Common myeloid progenitor, CD34-positive (primary cell): ENCODE results near the gene TOM1L2.
"Not testable (repeated sequence)": the region's sequence is repeated elsewhere in the genome, so short reads cannot be mapped to it uniquely, and the experiment has no call there.

Experiments
- CTCF ChIA-PET: fragments of 350-600 bp; sonication (Branson Sonifier 250); formaldehyde crosslinking; loops from one replicate; lab custom pipeline; 2021; ENCODE audit warnings: antibody characterized with exemption; lab: Charles Lee
- POLR2A ChIA-PET: fragments of 350-600 bp; sonication (Branson Sonifier 250); formaldehyde crosslinking; loops from one replicate; lab custom pipeline; 2021; ENCODE audit warnings: antibody characterized with exemption; lab: Charles Lee
- DNase-seq, 3 donors: peaks; one replicate each; pipeline versions ENCODE4 v3.0.0 to v3.0.0-alpha.2; 2013
- H3K27ac ChIP-seq, 2 experiments: 1 replicate in 1 of 2; 2 replicates in 1 of 2; pipeline ENCODE4 v1.7.0; 2013; ENCODE audit warnings: inconsistent platforms in 2 of 2, low read length in 2 of 2, mild to moderate bottlenecking in 2 of 2, low read depth in 1 of 2, moderate library complexity in 1 of 2; ENCODE audit not compliant: severe bottlenecking in 2 of 2, insufficient read depth in 1 of 2, poor library complexity in 1 of 2
- H3K27me3 ChIP-seq, 5 experiments: replicated peaks in 2 of 5; 1 replicate in 3 of 5; 2 replicates in 2 of 5; pipeline versions ENCODE4 v1.6.1 to v1.7.0; 2013; ENCODE audit warnings: low read length in 4 of 5, mild to moderate bottlenecking in 2 of 5, moderate library complexity in 2 of 5, inconsistent platforms in 1 of 5; ENCODE audit not compliant: insufficient read depth in 5 of 5, control insufficient read depth in 4 of 5
- H3K36me3 ChIP-seq, 4 experiments: 1 replicate in 2 of 4; 2 replicates in 2 of 4; pipeline versions ENCODE4 v1.6.1 to v1.7.0; 2013; ENCODE audit warnings: low read length in 3 of 4, control low read depth in 1 of 4, mild to moderate bottlenecking in 1 of 4; ENCODE audit not compliant: control insufficient read depth in 4 of 4, insufficient read depth in 4 of 4
- H3K4me1 ChIP-seq, 4 experiments: 1 replicate in 3 of 4; 2 replicates in 1 of 4; pipeline versions ENCODE4 v1.6.1 to v1.7.1; 2013; ENCODE audit warnings: low read length in 3 of 4, mild to moderate bottlenecking in 3 of 4, control low read depth in 1 of 4, inconsistent platforms in 1 of 4, moderate library complexity in 1 of 4; ENCODE audit not compliant: control insufficient read depth in 4 of 4, insufficient read depth in 4 of 4; ENCODE audit errors: control extremely low read depth in 1 of 4
- H3K4me3 ChIP-seq, 7 experiments: 1 replicate in 4 of 7; 2 replicates in 3 of 7; pipeline versions ENCODE4 v1.5.1 to v1.7.0; 2013; ENCODE audit warnings: mild to moderate bottlenecking in 7 of 7, low read length in 6 of 7, moderate library complexity in 6 of 7, inconsistent platforms in 2 of 7, low read depth in 2 of 7, control low read depth in 1 of 7; ENCODE audit not compliant: insufficient read depth in 4 of 7, control insufficient read depth in 1 of 7; ENCODE audit errors: extremely low read depth in 1 of 7
- H3K9me3 ChIP-seq, 5 experiments: 1 replicate in 4 of 5; 2 replicates in 1 of 5; pipeline versions ENCODE4 v1.6.1 to v1.7.1; 2013; ENCODE audit warnings: low read length in 4 of 5, mild to moderate bottlenecking in 2 of 5, inconsistent platforms in 1 of 5, low read depth in 1 of 5, moderate library complexity in 1 of 5; ENCODE audit not compliant: control insufficient read depth in 4 of 5, insufficient read depth in 2 of 5; ENCODE audit errors: control extremely low read depth in 1 of 5
- WGBS: methylation state at CpG from one replicate; pipeline ENCODE4 v1.1.5; 2013; ENCODE audit not compliant: insufficient coverage; 5-methylcytosine and 5-hydroxymethylcytosine counted together

The TOM1L2 gene

GRCh38 chr17:17912336-17912735 is 59.9 kb downstream of the TOM1L2 start:
- H3K36me3 ChIP-seq, H3K27me3 ChIP-seq, DNase-seq, POLR2A ChIA-PET, H3K27ac ChIP-seq, H3K9me3 ChIP-seq, CTCF ChIA-PET, H3K4me3 ChIP-seq: not testable (repeated sequence)
- H3K4me1 ChIP-seq, result peaks cover 0 to 10% (median 5%) of the 10 kb centered on the region in 4 experiments
- no CpG with 5 or more reads among the region's 27 CpGs for WGBS

GRCh38 chr17:17911001-17911613 is 61.1 kb downstream of the TOM1L2 start:
- H3K36me3 ChIP-seq, result peaks cover 0 to 7% (median 0%) of the 10 kb centered on the region in 4 experiments
- H3K27ac ChIP-seq, result no peak overlapping the region
- 98% methylated on average over 9 of the region's 10 CpGs for WGBS
- CTCF ChIA-PET, result interaction anchor here (1.0 to 2.4 kb wide), 2 partner anchors 8 to 20 kb away, joined by 4 to 8 read pairs; no protein-coding TSS in a partner anchor
- DNase-seq, result no peak
- H3K9me3 ChIP-seq, result no peaks in the 10 kb centered on the region
- POLR2A ChIA-PET, result no interaction called here
- no peak overlapping the region for H3K4me3 ChIP-seq
- peaks cover 0 to 10% (median 5%) of the 10 kb centered on the region in 4 experiments for H3K4me1 ChIP-seq
- no peaks in the 10 kb centered on the region for H3K27me3 ChIP-seq

GRCh38 chr17:17910060-17910459 is 62.1 kb downstream of the TOM1L2 start:
- ChIA-PET CTCF (interaction anchor here (1.0 to 2.4 kb wide), 3 partner anchors 9 to 61 kb away, joined by 3 to 8 read pairs (median 3); no protein-coding TSS in a partner anchor), POLR2A (no interaction called here)
- WGBS, result 67% methylated on average over 1 of the region's 4 CpGs
- no peak overlapping the region for H3K27ac ChIP-seq
- H3K36me3 ChIP-seq, result peaks cover 0 to 9% (median under 1%) of the 10 kb centered on the region in 4 experiments
- H3K9me3 ChIP-seq, result no peaks in the 10 kb centered on the region
- DNase-seq, result no peak
- peaks cover 0 to 10% (median 5%) of the 10 kb centered on the region in 4 experiments for H3K4me1 ChIP-seq
- H3K4me3 ChIP-seq, result no peak overlapping the region
- no peaks in the 10 kb centered on the region for H3K27me3 ChIP-seq

GRCh38 chr17:17909078-17909477 is 63.1 kb downstream of the TOM1L2 start:
- ChIA-PET CTCF (interaction anchor here (1.1 to 2.4 kb wide), 5 partner anchors 10 to 12 kb away, joined by 3 to 8 read pairs (median 3); no protein-coding TSS in a partner anchor), POLR2A (no interaction called here)
- Histone ChIP-seq H3K27me3 (no peaks in the 10 kb centered on the region), H3K4me1 (peaks cover 0 to 5% (median 3%) of the 10 kb centered on the region in 4 experiments), H3K9me3 (no peaks in the 10 kb centered on the region), H3K4me3 (no peak overlapping the region), H3K27ac (no peak overlapping the region), H3K36me3 (peaks cover 0 to 11% (median 3%) of the 10 kb centered on the region in 4 experiments)
- no peak for DNase-seq
- WGBS, result no CpG with 5 or more reads among the region's 5 CpGs

- Histone ChIP-seq H3K27me3 (no peaks in the 10 kb centered on the region), H3K4me3 (no peak overlapping the region), H3K27ac (no peak overlapping the region), H3K36me3 (peaks cover 0 to 11% (median 3%) of the 10 kb centered on the region in 4 experiments), H3K4me1 (no peaks in the 10 kb centered on the region), H3K9me3 (no peaks in the 10 kb centered on the region)
- no CpG with 5 or more reads among the region's 4 CpGs for WGBS
- ChIA-PET CTCF (interaction anchor here (1.3 to 2.0 kb wide), 2 partner anchors 11 to 19 kb away, joined by 3 to 6 read pairs; no protein-coding TSS in a partner anchor), POLR2A (no interaction called here)
- no peak for DNase-seq
These were observed 64.7 kb downstream of the TOM1L2 start for GRCh38 chr17:17907469-17907868.

GRCh38 chr17:17906418-17907215 is 65.6 kb downstream of the TOM1L2 start:
- H3K4me1 ChIP-seq, result no peaks in the 10 kb centered on the region
- CTCF ChIA-PET, result interaction anchor here (2.0 kb wide), 1 partner anchor 12 kb away, joined by 6 read pairs; no protein-coding TSS in a partner anchor
- H3K4me3 ChIP-seq, result no peak overlapping the region
- H3K27me3 ChIP-seq, result no peaks in the 10 kb centered on the region
- POLR2A ChIA-PET, result no interaction called here
- H3K9me3 ChIP-seq, result no peaks in the 10 kb centered on the region
- H3K27ac ChIP-seq, result no peak overlapping the region
- no peak for DNase-seq
- H3K36me3 ChIP-seq, result peaks cover 0 to 11% (median 3%) of the 10 kb centered on the region in 4 experiments
- WGBS, result 95% methylated on average over 10 of the region's 10 CpGs

- peaks cover 0 to 11% (median 4%) of the 10 kb centered on the region in 4 experiments for H3K36me3 ChIP-seq
- WGBS, result 93% methylated on average over 5 of the region's 5 CpGs
- ChIA-PET CTCF (interaction anchor here (1.3 to 2.0 kb wide), 2 partner anchors 13 to 20 kb away, joined by 3 to 9 read pairs; no protein-coding TSS in a partner anchor), POLR2A (no interaction called here)
- no peaks in the 10 kb centered on the region for H3K27me3 ChIP-seq
- H3K4me3 ChIP-seq, result no peak overlapping the region
- DNase-seq, result no peak
- H3K9me3 ChIP-seq, result no peaks in the 10 kb centered on the region
- peaks cover 0 to 5% (median 3%) of the 10 kb centered on the region in 4 experiments for H3K4me1 ChIP-seq
- no peak overlapping the region for H3K27ac ChIP-seq
These were observed 67.2 kb downstream of the TOM1L2 start for GRCh38 chr17:17905036-17905320.
